Right lung (tissue), 5 donors: ENCODE data around the gene TAS1R2. TPM values are rescaled to one million over a fixed set of nuclear protein-coding genes. Genes with fewer than 3 reads are reported as not detected.
"Not testable (repeated sequence)": the region's sequence is repeated elsewhere in the genome, so short reads cannot be mapped to it uniquely, and the experiment has no call there.

ENCODE experiments used
- DNase-seq, 2 donors: peaks; one replicate each; pipeline ENCODE4 v3.0.0-alpha.2; 2013
- polyA plus RNA-seq, 5 donors: library from polyadenylated mRNA; unstranded; fragments of 120-200 nt; gene quantifications; one replicate each; pipeline versions ENCODE4 v1.2.1 to v1.2.3, GENCODE V29; 2013; ENCODE audit warnings: inconsistent platforms in 1 of 5, low replicate concordance in 1 of 5; ENCODE audit not compliant: insufficient read length in 5 of 5, insufficient read depth in 1 of 5

Gene TAS1R2
- polyA plus RNA-seq, 5 donors = not detected

DNA sequence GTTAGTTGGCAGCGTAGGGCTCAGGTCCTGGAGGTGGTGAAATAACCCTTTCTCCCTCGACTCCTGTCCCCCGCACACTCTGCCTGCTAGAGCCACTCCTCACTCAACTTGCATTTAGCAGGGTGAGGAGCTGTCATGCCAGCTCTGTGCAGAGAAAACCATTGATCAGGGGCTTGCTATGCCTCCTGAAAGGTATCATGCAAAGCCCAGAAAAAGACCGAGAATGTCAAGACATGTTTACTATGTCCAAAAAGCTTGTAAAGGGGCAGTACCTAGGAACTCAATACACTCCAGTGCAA, 24.9 kb upstream of the TAS1R2 start:
- DNase-seq = no peak

DNA sequence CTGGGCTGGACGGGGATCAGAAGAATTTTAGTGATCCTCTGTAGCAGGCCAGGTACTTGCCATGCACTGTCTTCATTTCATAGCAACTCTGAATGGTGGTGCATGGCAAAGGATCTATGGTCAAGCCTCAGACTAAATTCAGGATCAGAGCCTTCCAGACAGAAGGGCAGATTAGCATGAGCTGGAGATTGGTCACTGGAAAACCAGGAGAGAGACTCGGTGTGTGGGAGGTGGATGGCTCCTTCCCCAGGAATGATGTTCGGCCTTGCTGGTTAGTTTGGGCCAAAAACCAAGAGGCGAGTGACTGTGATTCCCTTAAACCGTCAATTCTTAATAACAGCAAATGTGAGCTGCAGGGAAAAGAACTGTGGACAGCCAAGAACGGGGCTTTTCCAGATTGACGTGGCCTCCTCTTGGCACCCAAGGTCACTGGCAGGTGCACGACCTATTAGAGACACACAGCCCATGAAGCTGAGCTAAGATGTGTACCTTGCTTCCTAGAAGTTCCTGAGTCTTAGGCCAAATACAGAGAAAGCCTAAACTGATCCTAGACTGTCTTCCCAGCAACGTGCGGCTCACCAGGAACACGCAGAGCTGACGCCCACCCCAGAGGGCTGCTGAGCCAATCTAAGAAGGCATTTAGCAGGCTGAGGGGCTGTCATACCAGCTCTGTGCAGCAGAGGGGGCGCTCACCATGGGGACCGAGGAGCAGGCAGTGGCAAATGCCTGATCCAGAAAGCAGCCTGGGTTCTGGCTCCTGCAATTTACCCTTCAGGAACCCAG, 24.4 kb upstream of the TAS1R2 start:
- peak; percentile 31 to 52 for DNase-seq

DNA sequence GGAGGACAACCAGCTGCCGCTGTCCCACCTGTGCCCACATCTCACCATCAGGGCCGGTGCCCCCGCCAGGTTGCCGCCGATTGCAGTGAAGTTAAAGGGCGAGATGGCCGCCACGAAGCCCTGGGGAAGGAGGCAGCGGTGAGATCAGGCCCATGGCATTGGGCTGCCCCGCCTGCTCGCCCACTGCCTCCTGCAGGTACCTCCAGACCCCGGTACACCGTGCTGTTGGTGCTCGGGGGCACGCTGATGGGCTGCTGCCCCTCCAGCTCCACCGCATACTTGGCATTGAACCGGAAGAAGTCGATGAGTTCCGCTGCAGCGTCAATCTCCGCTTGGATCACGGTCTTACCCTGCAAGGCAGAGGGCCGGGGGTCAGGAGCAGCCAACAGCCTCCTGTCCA, 23.6 kb upstream of the TAS1R2 start:
- no peak for DNase-seq

DNA sequence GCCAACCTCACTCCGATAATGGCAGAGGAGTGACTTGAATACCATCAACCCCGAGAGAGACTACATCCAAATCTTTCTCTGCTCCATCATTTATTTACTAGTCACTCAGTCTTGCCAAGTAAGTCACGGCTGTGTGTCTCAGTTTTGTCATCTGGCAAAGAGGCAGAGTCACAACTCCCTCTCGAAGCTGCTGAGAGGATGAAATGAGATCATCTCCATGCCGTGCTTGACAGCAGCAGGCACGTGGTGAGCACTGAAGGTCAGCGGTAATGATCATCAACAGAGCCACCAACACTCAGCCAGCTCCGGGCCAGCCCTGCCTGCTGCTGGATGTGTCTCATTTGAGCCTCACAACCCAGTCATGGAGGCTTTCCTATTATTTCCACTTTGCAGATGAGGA, 23.0 kb upstream of the TAS1R2 start:
- DNase-seq = no peak

DNA sequence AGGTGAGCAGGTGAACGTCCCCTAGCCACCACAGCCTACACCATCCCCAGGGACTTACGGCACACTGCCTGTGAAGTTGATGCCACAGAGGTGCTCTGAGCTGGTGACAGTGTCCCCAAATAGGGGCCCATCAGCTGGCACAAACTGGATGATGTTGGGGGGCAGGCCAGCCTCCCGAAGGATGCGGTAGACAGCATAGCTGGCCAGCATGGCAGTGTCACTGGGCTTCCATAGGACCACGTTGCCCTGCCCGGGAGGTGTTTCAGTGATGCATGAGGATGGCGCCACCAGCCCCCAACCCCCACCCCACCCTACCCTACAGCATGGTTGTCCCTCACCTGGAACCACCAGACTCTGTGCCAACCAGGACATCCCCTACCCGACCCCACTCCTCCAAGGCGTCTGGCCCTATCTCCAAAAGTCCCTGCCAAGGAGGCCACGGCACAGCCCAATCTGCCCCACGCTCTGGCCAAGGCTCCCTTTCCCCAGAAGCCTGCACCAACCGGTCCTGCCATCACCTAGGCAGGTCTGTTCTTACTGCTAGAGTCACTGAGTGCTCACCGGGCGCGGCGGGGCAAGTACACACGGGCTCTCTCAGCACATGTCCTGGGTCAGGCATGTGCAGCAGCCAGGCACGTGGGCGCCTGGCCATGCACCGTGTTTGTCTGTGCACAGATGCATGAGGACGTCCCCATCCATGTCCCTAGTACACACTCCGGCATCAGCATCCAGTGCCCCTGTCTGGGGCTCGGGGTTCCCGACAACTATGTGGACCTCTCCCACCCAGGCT, 22.4 kb upstream of the TAS1R2 start:
- DNase-seq = no peak

- DNase-seq = no peak
These were observed 21.7 kb upstream of the TAS1R2 start for GRCh38 chr1:18881164-18881563.

- DNase-seq = no peak
These were observed 21.1 kb upstream of the TAS1R2 start for GRCh38 chr1:18880585-18880984.

DNA sequence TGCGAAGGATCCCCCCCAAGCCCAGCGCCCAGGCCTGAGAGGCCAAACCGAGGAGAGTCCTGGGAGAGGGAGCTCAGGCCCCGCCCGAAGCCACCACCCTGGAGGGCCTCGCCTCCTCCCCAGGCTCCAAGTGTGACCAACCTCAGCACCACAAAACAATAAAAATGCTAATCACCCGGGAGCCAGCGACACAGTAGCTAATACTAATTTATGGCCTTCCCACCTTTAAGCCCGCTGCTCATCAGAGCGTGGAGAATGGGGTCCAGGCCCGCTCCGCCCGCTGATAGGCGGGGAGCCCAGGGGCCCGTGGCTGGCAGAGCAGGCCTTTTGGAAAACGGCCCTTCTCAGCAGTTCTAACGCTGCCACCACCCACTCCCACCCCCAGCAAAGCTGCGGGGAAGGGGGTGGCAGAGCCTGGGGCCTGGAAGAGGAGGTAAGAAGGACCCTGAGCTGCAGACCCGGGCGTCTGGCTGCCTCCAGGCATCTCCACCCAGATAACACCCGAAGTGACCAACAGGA, 20.4 kb upstream of the TAS1R2 start:
- DNase-seq = no peak

DNA sequence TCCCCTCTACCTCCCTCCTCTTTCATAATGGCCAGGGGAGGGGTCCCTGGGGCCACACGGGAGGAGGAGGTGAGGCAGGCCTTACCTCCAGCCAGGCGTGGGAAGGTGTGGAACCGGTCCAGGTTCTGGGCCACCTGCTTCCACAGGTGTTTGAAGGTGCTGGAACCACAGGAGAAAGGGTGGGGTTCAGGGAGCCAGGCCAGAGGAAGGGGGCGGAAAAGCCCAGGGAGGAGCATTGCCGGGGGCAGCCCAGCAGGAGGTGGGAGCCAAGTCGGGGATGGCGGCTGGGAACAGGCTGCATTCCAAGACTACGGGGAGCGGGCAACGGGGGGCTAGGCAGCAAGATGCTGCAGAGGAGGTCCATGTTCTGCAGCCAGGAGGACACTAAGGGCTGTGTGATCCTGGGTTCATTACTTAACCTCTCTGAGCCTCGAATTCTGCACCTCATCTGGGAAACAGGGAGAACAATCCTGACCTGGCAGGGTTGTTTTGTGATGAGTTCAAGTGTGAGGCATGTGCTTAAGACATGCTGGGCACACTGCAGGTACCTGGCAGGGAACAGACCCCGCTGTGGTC, 19.8 kb upstream of the TAS1R2 start:
- no peak for DNase-seq

GRCh38 chr1:18878538-18879214, 19.2 kb upstream of the TAS1R2 start:
- DNase-seq = no peak

GRCh38 chr1:18877282-18877681, 17.8 kb upstream of the TAS1R2 start:
- no peak for DNase-seq

DNA sequence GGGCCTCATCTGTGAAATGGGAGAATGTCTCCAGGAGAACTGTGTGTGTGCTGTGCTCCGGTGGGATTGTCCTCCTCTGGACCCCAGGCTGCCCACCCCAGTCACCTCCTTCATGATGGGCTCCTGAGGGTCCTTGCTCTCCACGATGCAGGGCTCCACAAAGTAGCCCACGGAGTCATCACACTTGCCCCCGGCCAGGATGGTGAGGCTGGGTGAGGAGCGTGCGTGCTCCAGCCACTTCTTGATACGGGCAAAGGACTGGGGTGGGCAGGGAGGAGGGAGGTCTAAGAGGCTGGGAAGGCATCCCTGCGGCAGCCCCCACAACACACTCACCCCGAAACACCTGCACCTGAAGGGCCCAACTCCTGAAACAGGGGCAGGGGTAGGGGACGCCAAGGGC, 16.8 kb upstream of the TAS1R2 start:
- no peak for DNase-seq

GRCh38 chr1:18875796-18876128, 16.3 kb upstream of the TAS1R2 start:
- no peak for DNase-seq

DNA sequence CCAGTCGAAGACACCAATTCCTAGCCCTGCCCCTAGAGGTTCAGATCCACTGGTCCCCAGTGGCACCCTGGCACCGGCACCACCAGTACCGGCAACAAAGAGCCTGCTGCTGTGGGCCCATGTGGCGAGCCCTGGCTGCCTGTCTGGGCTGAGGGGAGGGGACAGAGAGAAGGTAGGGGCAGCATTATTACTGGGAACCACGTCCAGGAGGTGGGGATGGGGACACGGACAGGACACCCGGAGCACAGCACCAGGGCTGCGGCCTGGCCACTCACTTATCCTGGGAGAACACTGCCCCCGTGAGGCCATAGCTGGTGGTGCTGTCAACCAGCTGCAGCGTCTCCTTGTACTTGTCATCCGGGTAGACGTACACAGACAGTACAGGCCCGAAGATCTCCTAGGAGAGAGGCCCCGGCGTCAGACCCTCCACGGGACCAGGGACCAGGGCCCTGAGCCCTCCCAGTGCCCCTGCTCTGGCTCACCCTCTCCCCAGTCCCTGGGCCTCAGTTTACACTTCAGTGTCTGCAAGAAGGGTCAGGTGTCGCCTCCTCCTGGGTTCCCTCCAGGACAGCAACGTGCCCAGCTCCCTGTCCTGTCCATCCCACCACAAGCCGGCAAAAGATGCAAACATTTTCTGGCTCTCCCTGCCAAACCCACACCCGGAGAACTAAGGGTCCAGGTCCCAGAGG, 15.8 kb upstream of the TAS1R2 start:
- DNase-seq = peak; percentile 45 to 72

DNA sequence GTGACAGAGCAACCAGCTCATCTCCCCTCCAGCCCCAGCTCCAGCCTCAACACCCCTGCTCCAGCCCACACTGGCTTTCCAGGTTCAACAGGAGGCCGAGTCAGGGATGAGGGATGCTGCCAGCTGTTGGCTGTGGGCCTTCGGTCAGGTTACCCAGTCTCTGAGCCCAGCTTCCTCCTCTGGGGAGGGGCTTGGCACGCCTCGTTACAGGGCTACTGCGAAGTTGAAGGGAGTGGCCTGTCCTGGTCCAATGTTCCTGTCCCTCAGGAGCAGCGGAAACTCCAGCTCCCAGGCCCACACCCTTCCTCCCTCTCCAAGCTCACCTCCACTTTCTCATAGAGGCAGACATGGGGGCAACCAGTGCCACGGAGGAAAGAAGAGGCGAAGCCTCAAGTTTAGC, 15.1 kb upstream of the TAS1R2 start:
- DNase-seq = no peak

- no peak for DNase-seq
These were observed 14.6 kb upstream of the TAS1R2 start for GRCh38 chr1:18874036-18874435.

DNA sequence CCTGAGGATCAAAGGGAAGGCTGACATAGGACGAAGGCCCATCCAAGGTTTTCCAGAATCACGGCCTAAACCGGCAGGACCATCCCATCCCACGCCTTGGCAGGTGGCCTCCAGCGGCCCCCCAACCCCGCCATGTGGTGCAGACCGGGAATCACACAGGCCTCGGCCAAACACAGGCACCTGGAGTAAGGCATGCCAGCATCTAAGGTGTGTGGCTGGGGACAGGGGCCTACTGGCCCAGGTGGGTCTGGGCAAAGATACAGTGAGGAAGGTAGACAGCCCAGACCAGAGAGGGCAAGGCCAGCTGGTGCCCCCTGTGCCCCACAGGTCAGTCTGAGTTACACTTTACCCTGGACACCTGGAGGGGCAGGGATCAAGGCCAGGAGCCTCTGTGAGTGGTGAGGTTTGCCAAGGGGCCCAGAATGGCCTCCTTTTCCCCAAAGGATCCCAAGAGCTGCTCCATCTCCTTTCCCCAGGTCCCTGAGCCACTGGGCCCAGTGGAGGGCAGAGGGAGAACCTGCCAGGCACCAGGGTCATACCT, 12.7 kb upstream of the TAS1R2 start:
- DNase-seq = no peak

- DNase-seq = no peak
These were observed 12.1 kb upstream of the TAS1R2 start for GRCh38 chr1:18871401-18872070.

DNA sequence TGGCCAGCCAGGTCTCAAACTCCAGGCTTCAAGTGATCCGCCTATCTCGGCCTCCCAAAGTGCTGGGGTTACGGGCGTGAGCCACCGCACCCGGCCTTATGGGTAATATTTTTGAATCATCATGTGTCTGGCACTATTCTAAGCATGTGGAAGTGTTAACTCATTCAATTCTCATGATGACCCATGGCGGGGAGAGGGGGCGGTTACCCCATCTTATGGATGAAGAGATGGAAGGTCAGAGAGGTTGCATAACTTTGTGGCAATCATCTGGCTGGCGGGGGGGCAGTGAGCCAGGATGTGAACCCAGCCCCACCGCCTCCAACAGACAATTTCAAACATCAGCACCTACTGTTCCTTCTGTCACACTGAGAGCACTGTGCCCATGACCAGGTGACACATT, 11.5 kb upstream of the TAS1R2 start:
- DNase-seq = no peak

DNA sequence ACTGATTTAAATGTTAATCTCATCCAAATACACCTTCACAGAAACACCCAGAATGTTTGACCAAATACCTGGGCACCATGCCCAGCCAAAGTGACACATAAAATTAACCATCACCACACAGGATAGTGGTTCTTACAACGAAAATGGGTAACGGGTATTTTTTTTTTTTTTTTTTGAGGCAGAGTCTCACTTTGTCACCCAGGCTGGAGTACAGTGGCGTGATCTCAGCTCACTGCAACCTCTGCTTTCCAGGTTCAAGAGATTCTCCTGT, 11.1 kb upstream of the TAS1R2 start:
- DNase-seq = not testable (repeated sequence)

DNA sequence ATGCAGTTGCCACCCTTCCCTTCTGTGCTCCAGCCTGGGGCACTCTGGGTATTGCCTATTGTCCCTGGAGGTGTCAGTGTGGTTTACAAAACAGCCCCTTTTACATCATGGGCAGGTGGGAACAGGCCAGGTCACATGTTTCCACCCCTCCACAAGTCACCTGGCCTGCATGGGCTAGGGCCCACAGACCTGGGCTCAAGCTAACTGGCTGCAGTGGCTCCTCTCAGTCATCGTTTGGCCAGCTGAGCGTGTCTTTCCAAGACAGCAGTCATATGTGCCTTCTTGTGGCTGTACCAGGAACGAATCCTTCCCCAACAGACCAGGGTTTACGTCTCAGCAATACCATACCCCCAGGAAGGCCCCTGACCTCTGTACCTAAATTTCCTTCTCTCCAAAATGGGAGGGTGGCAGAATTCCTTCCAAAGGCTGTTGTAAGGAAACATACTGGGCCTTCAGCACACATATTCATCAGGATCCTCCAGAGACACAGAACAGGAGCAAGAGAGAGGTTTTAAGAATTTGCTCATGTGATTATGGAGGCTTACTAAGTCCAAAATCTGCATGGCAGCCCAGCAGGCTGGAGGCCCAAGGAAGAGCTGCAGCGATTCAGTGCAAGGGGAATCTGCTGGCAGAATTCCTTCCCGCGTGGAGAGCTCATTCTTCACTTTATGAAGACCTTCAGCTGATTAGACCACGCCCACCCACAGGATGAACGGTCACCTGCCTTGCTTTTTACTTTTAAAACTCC, 10.6 kb upstream of the TAS1R2 start:
- no peak for DNase-seq
